Fibroblast of lung (primary cell): ENCODE results near the gene EBF4. TPM values are rescaled to one million over a fixed set of nuclear protein-coding genes. Genes with fewer than 3 reads are reported as not detected.

ENCODE experiments used
- DNase-seq, 2 donors: peaks; one replicate each; pipeline versions ENCODE4 v3.0.0 to v3.0.0-alpha.2; 2010; ENCODE audit warnings: low read depth in 2 of 2
- H2AFZ ChIP-seq: 2 replicates; pipeline ENCODE4 v1.5.1; 2012; ENCODE audit warnings: low read length, control low read depth, inconsistent platforms
- H3K27ac ChIP-seq: 2 replicates; pipeline ENCODE4 v1.5.1; 2011; ENCODE audit warnings: low read length, control low read depth; ENCODE audit not compliant: insufficient read depth
- H3K27me3 ChIP-seq: 2 replicates; pipeline ENCODE4 v1.5.1; 2011; ENCODE audit warnings: mild to moderate bottlenecking, low read length; ENCODE audit not compliant: control insufficient read depth, insufficient read depth
- H3K36me3 ChIP-seq: 2 replicates; pipeline ENCODE4 v1.5.1; 2011; ENCODE audit warnings: low read length; ENCODE audit not compliant: control insufficient read depth, insufficient read depth
- H3K4me1 ChIP-seq: 2 replicates; pipeline ENCODE4 v1.5.1; 2011; ENCODE audit warnings: low read length; ENCODE audit not compliant: control insufficient read depth, insufficient read depth; ENCODE audit errors: extremely low read depth
- H3K4me2 ChIP-seq: 2 replicates; pipeline ENCODE4 v1.5.1; 2011; ENCODE audit warnings: low read length, control low read depth; ENCODE audit not compliant: insufficient read depth; ENCODE audit errors: extremely low read depth
- H3K4me3 ChIP-seq, 4 experiments: fragments of 200-600 bp in 1 of 4; sonication (generic) in 1 of 4; replicated peaks in 1 of 4; 2 replicates each; pipeline ENCODE4 v1.5.1; 2011 to 2016; ENCODE audit warnings: low read length in 4 of 4, low read depth in 3 of 4, mild to moderate bottlenecking in 3 of 4, control low read depth in 2 of 4, inconsistent platforms in 1 of 4, mixed read lengths in 1 of 4; ENCODE audit not compliant: insufficient read depth in 1 of 4; ENCODE audit errors: control extremely low read depth in 1 of 4
- H3K79me2 ChIP-seq: 2 replicates; pipeline ENCODE4 v1.5.1; 2012; ENCODE audit warnings: mild to moderate bottlenecking, low read length, inconsistent platforms; ENCODE audit not compliant: control insufficient read depth, insufficient read depth
- H3K9ac ChIP-seq: 2 replicates; pipeline ENCODE4 v1.5.1; 2011; ENCODE audit warnings: mild to moderate bottlenecking, low read length, control low read depth; ENCODE audit not compliant: insufficient read depth
- H3K9me3 ChIP-seq: 2 replicates; pipeline ENCODE4 v1.5.1; 2012; ENCODE audit warnings: low read depth, low read length; ENCODE audit not compliant: control insufficient read depth, insufficient read depth
- H4K20me1 ChIP-seq: 2 replicates; pipeline ENCODE4 v1.5.1; 2011; ENCODE audit warnings: low read length; ENCODE audit not compliant: control insufficient read depth, insufficient read depth; ENCODE audit errors: extremely low read depth
- CTCF ChIP-seq, 2 donors: IDR thresholded peaks in 1 of 2; conservative IDR thresholded peaks in 1 of 2; 1 replicate in 1 of 2; 2 replicates in 1 of 2; pipeline ENCODE4 v1.5.1; 2011 to 2012; ENCODE audit warnings: low read length in 2 of 2, control low read depth in 1 of 2, inconsistent platforms in 1 of 2, low read depth in 1 of 2, mild to moderate bottlenecking in 1 of 2
- EZH2 ChIP-seq: IDR thresholded peaks from 2 replicates; pipeline ENCODE4 v1.5.1; 2012; ENCODE audit warnings: low read length, control low read depth, mild to moderate bottlenecking; ENCODE audit errors: missing control alignments
- polyA plus RNA-seq, 2 donors: library from polyadenylated mRNA; depleted of rRNA in 1 of 2; stranded (reverse) in 1 of 2; unstranded in 1 of 2; fragments of >200 nt; gene quantifications; 2 replicates each; pipeline ENCODE4 v1.2.1, GENCODE V29; 2011 to 2012; ENCODE audit warnings: missing spikeins in 1 of 2
- total RNA-seq: library from RNA; depleted of rRNA; stranded (reverse); fragments of >200 nt; gene quantifications from 2 replicates; pipeline ENCODE4 v1.2.1, GENCODE V29; 2014

The EBF4 gene
- total and polyA plus RNA-seq, 2 donors (not counting 1 experiment from before 2014, with no cell fraction given), result 0.35 to 0.99 TPM

- Histone ChIP-seq H3K9me3 (no peaks in the 10 kb centered on the region), H3K36me3 (peaks cover 27% of the 10 kb centered on the region), H3K4me1 (peaks cover 8% of the 10 kb centered on the region), H3K4me2 (peak within 1 kb of the TSS; percentile 89), H4K20me1 (peaks cover 4% of the 10 kb centered on the region), H2AFZ (peak within 1 kb of the TSS; percentile 75), H3K27ac (peak within 1 kb of the TSS; percentile 80), H3K79me2 (peaks cover 42% of the 10 kb centered on the region), H3K4me3 (peak within 1 kb of the TSS; percentile 74 to 100 (median 95)), H3K9ac (peak within 1 kb of the TSS; percentile 86), H3K27me3 (no peaks in the 10 kb centered on the region)
- TF ChIP-seq CTCF (conservative IDR thresholded peaks at IDR 0.05 in 1 of 2, IDR thresholded peaks at IDR 0.05 in 1 of 2; ENCODE audit: low read depth in 1 of 2, low read length in 2 of 2) (no peak), EZH2 (no peak)
- peak; percentile 87 to 91 for DNase-seq
Observed at GRCh38 chr20:2651772-2652723, 40.5 kb upstream of the EBF4 start, which contains the start of gene NOP56. Gene NOP56 (plus strand): TSS chr20:2652632. CDS start chr20:2652661, 29 bp downstream.

GRCh38 chr20:2652724-2653555 is 39.6 kb upstream of the EBF4 start:
- no peaks in the 10 kb centered on the region for H3K27me3 ChIP-seq
- peak overlapping the region; percentile 79 for H3K27ac ChIP-seq
- peak overlapping the region; percentile 75 for H2AFZ ChIP-seq
- peaks cover 42% of the 10 kb centered on the region for H3K79me2 ChIP-seq
- peaks cover 4% of the 10 kb centered on the region for H4K20me1 ChIP-seq
- no peak for DNase-seq
- H3K36me3 ChIP-seq, result peaks cover 34% of the 10 kb centered on the region
- peaks cover 8% of the 10 kb centered on the region for H3K4me1 ChIP-seq
- peak overlapping the region; percentile 74 to 100 (median 93) for H3K4me3 ChIP-seq
- peak overlapping the region; percentile 83 for H3K9ac ChIP-seq
- H3K9me3 ChIP-seq, result no peaks in the 10 kb centered on the region
- TF ChIP-seq CTCF (conservative IDR thresholded peaks at IDR 0.05 in 1 of 2, IDR thresholded peaks at IDR 0.05 in 1 of 2; ENCODE audit: low read depth in 1 of 2, low read length in 2 of 2) (no peak), EZH2 (no peak)
- H3K4me2 ChIP-seq, result peak overlapping the region; percentile 89
